ENCODE results near the gene SHISA2. TPM values are rescaled to one million over a fixed set of nuclear protein-coding genes. Genes with fewer than 3 reads are reported as not detected.

SHISA2 gene
- total and polyA plus RNA-seq, 12 donors: 0.06 to 0.94 (median 0.28) TPM; not detected in 1

DNA sequence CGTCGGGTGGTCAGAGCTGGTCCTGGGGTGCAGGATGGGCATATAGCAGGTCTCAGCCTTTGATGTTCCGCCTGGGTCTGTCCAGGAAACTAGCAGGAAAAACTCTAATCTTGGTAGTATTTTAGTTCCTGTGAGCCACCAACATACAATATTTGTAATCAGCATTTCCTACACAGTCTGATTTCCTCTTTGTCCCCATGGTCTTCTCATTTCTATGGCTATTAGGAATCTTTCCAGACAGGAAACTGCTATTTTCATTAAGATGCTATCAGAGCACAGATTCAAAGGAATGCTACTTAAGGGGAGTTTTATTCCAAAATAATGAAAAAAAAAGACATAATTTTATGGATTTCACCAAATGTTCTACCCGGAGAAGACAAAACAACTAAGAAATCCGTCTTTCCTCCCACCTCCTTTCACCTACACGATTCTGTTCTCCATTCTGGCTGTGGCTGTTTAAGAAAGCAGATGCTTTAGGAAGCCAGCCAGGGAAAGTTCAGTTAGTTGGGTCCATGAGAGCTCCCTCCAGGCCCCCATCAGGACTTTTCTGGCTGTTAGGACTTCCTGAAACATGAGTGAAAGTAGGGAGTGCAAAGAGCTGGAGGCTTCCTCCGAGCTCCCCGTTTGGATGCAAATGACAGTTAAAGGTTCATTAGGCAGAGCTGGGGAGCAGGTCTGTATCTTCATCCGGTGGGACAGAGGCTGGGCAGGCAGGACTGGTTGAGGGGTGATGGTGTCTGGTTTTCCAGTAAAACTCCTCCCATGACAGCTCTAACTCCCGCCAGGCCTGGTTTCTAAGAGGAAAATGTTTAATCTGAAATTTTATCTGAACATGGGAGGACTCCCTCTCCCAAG lies 36.3 kb downstream of the SHISA2 start:
- DNase-seq: no peak
- Histone ChIP-seq H3K27me3 (peaks cover 3 to 67% (median 46%) of the 10 kb centered on the region in 7 donors), H3K27ac (peak overlapping the region in 6 of 10 donors; percentile 3 to 52 (median 42)), H3K4me1 (peaks cover 0 to 42% (median 22%) of the 10 kb centered on the region in 9 donors), H3K9me3 (peaks cover 0 to 11% (median 0%) of the 10 kb centered on the region in 11 donors), H3K4me3 (peak overlapping the region in 2 of 10 donors; percentile 3 to 9), H3K36me3 (no peaks in the 10 kb centered on the region)
- intact Hi-C loops (cut with DNase I): no loop called here
- TF ChIP-seq CTCF (IDR thresholded peaks at IDR 0.05): no peak
- peak in 4 of 8 donors; percentile 36 to 62 (median 58) for ATAC-seq
- WGBS, 2 donors: 45 to 59% methylated on average over 10 of the region's 10 CpGs

DNA sequence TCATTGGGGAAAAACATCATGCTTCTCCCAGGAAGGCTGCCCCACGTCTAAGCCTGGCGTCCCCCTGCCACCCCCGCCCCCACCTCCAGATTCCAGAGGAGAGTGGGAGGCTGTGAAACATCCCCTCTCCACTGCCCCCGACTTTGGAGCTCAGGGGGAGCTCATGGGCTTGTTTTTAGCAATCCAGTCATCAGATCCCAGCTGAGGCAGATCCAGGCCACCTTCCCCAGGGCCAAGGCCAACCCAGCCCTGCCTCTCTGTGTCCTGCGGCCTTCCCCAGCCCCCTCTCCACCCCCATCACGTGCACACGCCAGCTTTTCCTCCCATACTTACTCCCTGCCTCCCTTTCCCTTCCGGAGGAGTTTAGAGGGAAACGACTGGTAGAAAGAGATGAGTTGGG lies 38.8 kb downstream of the SHISA2 start:
- TF ChIP-seq CTCF (IDR thresholded peaks at IDR 0.05): no peak

DNA sequence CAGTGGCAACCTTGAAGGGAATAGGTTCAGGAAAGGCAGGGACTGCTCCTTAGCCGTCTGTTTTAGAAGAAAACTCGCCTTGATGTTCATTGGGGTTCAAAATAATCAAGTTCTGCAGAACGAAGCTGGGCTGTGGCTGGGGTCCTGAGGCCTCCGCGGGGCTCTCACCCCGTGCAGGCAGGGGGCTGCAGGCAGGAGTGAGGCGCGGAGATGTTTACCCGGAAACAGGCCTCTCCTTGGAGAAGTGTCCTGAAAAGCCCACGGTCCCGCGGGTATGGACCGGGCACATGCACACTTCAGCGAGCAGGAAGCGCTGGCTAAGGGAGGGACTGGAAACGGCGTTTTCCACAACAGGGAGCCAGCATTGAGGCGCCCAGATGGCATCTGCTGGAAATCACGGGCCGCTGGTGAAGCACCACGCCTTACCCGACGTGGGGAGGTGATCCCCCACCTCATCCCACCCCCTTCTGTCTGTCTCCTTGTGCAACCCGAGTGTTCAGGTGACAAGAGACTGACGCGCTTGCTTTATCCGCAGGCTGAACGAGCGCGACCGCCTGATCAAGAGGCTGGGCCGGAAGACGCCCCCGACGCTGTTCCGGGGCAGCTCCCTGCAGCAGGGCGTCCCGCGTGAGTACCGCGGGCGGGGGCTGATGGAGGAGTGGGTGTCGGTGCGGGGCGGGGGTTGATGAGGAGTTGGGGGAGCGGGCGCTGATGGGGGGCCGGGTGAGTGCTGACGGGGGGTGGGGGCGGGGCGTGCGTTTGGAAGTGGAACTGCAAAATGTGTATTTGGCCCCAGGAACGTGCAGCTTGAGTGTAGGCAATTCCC lies 39.6 kb downstream of the SHISA2 start:
- peaks cover 0 to 11% (median 0%) of the 10 kb centered on the region in 11 donors for H3K9me3 ChIP-seq
- 22 to 23% methylated on average over 53 of the region's 53 CpGs for WGBS, 2 donors
- peak in 6 of 8 donors; percentile 32 to 67 (median 42) for ATAC-seq
- H3K27me3 ChIP-seq: peaks cover 0 to 43% (median 36%) of the 10 kb centered on the region in 7 donors
- no peaks in the 10 kb centered on the region for H3K36me3 ChIP-seq
- H3K27ac ChIP-seq: no peak overlapping the region
- intact Hi-C loops (cut with DNase I): no loop called here
- H3K4me3 ChIP-seq: peak overlapping the region in 9 of 10 donors; percentile 1 to 45 (median 36)
- TF ChIP-seq CTCF (IDR thresholded peaks at IDR 0.05): no peak
- DNase-seq: peak in 1 of 2 donors; percentile 19
- H3K4me1 ChIP-seq: peaks cover 0 to 30% (median 15%) of the 10 kb centered on the region in 9 donors

More for the DNA sequence above, 38.8 kb downstream of the SHISA2 start:
- 64 to 66% methylated on average over 9 of the region's 9 CpGs for WGBS, 2 donors
- H3K36me3 ChIP-seq: no peaks in the 10 kb centered on the region
- H3K27me3 ChIP-seq: peaks cover 0 to 48% (median 42%) of the 10 kb centered on the region in 7 donors
- DNase-seq (no peak), ATAC-seq (no peak)
- H3K9me3 ChIP-seq: peaks cover 0 to 11% (median 0%) of the 10 kb centered on the region in 11 donors
- intact Hi-C loops (cut with DNase I): no loop called here
- H3K27ac ChIP-seq: no peak overlapping the region
- H3K4me3 ChIP-seq: peak overlapping the region in 3 of 10 donors; percentile 41 to 45 (median 44)
- H3K4me1 ChIP-seq: peaks cover 0 to 38% (median 22%) of the 10 kb centered on the region in 9 donors

DNA sequence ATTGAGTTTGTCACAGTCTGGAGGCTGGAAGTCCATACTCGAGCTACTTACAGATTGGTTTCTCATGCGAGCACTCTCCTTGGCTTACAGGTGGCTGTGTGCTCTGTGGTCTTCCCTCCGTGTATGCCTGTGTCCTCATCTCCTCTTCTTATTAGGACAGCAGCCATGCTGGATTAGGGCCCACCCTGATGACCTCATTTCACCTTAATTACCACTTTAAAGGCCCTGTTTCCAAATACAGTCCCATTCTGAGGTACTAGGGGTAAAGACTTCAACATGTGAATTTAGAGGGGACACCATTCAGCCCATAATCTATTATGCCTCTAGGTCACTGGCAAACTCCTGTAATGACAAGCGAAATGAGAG lies 40.6 kb downstream of the SHISA2 start:
- H3K4me1 ChIP-seq: peaks cover 0 to 20% (median 13%) of the 10 kb centered on the region in 9 donors
- H3K27me3 ChIP-seq: peaks cover 0 to 42% (median 32%) of the 10 kb centered on the region in 7 donors
- intact Hi-C loops (cut with DNase I): no loop called here
- 90 to 94% methylated on average over 4 of the region's 4 CpGs for WGBS, 2 donors
- H3K27ac ChIP-seq: no peak overlapping the region
- DNase-seq (no peak), ATAC-seq (no peak)
- peaks cover 0 to 14% (median 0%) of the 10 kb centered on the region in 11 donors for H3K9me3 ChIP-seq
- H3K4me3 ChIP-seq: no peak overlapping the region
- no peaks in the 10 kb centered on the region for H3K36me3 ChIP-seq
- TF ChIP-seq CTCF (IDR thresholded peaks at IDR 0.05): no peak

Measured in heart right ventricle (tissue), 16 donors.